ENCODE results near the gene GPC6.

DNA sequence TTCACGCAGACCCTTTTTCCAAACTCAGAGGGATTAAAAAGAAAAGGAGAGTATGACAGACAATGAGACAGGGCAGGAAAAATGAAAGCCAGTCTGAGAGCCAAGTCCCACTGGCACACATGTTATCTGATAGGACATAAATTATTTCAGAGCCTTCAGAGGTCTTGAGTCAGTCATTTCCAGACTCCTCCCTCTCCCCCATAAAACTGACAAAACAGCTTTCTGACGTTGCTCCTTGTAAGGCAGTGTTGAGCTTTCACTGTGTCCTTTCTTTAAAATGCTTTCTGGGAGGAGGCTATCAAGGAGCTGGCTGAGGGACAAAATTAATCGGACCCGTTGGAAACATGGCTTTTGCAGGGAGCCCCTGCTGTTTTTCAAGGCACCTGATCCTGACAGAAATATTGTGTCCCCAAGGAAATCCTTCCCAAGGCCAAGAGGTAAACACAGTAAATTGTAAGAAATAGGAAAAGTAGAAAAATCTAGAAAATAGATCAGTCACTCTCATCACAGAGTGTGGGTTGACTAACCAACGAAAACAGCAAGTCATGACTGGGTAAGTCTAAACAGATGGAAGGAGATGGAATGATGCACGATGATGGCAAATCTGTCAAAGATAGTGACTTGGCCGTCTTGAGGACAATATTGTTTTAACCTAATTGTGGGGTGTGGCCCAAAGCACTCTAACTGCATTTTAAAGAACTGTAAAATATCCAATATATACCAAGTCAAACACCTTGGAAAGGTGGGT is 1163.2 kb downstream of the GPC6 start:
- TF ChIP-seq ESRRA (IDR thresholded peaks at IDR 0.05; ENCODE audit: borderline replicate concordance, low read length): no peak
- TF ChIP-seq RARB (CRISPR knock-in tag; IDR thresholded peaks at IDR 0.05): no peak
- TF ChIP-seq, protein P1, sequence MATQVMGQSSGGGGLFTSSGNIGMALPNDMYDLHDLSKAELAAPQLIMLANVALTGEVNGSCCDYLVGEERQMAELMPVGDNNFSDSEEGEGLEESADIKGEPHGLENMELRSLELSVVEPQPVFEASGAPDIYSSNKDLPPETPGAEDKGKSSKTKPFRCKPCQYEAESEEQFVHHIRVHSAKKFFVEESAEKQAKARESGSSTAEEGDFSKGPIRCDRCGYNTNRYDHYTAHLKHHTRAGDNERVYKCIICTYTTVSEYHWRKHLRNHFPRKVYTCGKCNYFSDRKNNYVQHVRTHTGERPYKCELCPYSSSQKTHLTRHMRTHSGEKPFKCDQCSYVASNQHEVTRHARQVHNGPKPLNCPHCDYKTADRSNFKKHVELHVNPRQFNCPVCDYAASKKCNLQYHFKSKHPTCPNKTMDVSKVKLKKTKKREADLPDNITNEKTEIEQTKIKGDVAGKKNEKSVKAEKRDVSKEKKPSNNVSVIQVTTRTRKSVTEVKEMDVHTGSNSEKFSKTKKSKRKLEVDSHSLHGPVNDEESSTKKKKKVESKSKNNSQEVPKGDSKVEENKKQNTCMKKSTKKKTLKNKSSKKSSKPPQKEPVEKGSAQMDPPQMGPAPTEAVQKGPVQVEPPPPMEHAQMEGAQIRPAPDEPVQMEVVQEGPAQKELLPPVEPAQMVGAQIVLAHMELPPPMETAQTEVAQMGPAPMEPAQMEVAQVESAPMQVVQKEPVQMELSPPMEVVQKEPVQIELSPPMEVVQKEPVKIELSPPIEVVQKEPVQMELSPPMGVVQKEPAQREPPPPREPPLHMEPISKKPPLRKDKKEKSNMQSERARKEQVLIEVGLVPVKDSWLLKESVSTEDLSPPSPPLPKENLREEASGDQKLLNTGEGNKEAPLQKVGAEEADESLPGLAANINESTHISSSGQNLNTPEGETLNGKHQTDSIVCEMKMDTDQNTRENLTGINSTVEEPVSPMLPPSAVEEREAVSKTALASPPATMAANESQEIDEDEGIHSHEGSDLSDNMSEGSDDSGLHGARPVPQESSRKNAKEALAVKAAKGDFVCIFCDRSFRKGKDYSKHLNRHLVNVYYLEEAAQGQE (IDR thresholded peaks at IDR 0.05): no peak
- TF ChIP-seq MYC (IDR thresholded peaks at IDR 0.05; ENCODE audit: borderline replicate concordance, low read length): no peak
- TF ChIP-seq, protein P2, sequence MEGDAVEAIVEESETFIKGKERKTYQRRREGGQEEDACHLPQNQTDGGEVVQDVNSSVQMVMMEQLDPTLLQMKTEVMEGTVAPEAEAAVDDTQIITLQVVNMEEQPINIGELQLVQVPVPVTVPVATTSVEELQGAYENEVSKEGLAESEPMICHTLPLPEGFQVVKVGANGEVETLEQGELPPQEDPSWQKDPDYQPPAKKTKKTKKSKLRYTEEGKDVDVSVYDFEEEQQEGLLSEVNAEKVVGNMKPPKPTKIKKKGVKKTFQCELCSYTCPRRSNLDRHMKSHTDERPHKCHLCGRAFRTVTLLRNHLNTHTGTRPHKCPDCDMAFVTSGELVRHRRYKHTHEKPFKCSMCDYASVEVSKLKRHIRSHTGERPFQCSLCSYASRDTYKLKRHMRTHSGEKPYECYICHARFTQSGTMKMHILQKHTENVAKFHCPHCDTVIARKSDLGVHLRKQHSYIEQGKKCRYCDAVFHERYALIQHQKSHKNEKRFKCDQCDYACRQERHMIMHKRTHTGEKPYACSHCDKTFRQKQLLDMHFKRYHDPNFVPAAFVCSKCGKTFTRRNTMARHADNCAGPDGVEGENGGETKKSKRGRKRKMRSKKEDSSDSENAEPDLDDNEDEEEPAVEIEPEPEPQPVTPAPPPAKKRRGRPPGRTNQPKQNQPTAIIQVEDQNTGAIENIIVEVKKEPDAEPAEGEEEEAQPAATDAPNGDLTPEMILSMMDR (IDR thresholded peaks at IDR 0.05): no peak
- TF ChIP-seq NFE2L2 (conservative IDR thresholded peaks at IDR 0.05; ENCODE audit: low read length): peak; percentile 62; the same call in 1 of the 2 replicates
- no peak for TF ChIP-seq POLR2A (IDR thresholded peaks at IDR 0.05; ENCODE audit: low read length)

All from A549 (cell line).